HepG2 (cell line): ENCODE results near the gene LMAN2. TPM values are rescaled to one million over a fixed set of nuclear protein-coding genes. Genes with fewer than 3 reads are reported as not detected.

Experiments used
- FOXP4 ChIP-seq: sonication (generic); formaldehyde crosslinking; IDR thresholded peaks from 2 replicates; pipeline ENCODE4 v1.4.0; 2020; ENCODE audit warnings: missing genetic modification reagents
- MYPOP ChIP-seq: sonication (generic); formaldehyde crosslinking; IDR thresholded peaks from 2 replicates; pipeline ENCODE4 v1.8.1; 2023; ENCODE audit warnings: mild to moderate bottlenecking, moderate library complexity, missing genetic modification reagents
- PHF20 ChIP-seq: sonication (generic); formaldehyde crosslinking; IDR thresholded peaks from 2 replicates; pipeline ENCODE4 v1.5.0; 2020; ENCODE audit warnings: mild to moderate bottlenecking, missing genetic modification reagents
- RAD21 ChIP-seq: fragments of 450-650 bp; formaldehyde crosslinking; IDR thresholded peaks from 2 replicates; pipeline ENCODE4 v1.5.0; 2020; ENCODE audit warnings: mild to moderate bottlenecking
- RBM39 ChIP-seq: fragments of 200-400 bp; formaldehyde crosslinking; IDR thresholded peaks from one replicate; pipeline ENCODE4 v1.6.1; 2018; ENCODE audit warnings: antibody characterized with exemption, mild to moderate bottlenecking, low read depth, low read length; ENCODE audit not compliant: poor library complexity, severe bottlenecking
- TFDP2 ChIP-seq: sonication (generic); formaldehyde crosslinking; IDR thresholded peaks from 2 replicates; pipeline ENCODE4 v1.4.0; 2020; ENCODE audit warnings: missing genetic modification reagents
- YEATS2 ChIP-seq: sonication (generic); formaldehyde crosslinking; IDR thresholded peaks from 2 replicates; pipeline ENCODE4 v1.4.0; 2020; ENCODE audit warnings: missing genetic modification reagents, borderline replicate concordance
- ZNF20 ChIP-seq: sonication (generic); formaldehyde crosslinking; IDR thresholded peaks from 2 replicates; pipeline ENCODE4 v1.4.0; 2020; ENCODE audit warnings: mild to moderate bottlenecking, moderate library complexity, missing genetic modification reagents
- ZNF318 ChIP-seq: sonication (generic); formaldehyde crosslinking; IDR thresholded peaks from 2 replicates; pipeline ENCODE4 v1.4.0; 2020; ENCODE audit warnings: mild to moderate bottlenecking, missing genetic modification reagents
- ZNF503 ChIP-seq: sonication (generic); formaldehyde crosslinking; IDR thresholded peaks from 2 replicates; pipeline ENCODE4 v1.4.0; 2020; ENCODE audit warnings: missing genetic modification reagents
- polyA plus RNA-seq, 8 experiments: library from polyadenylated mRNA; depleted of rRNA in 3 of 8; stranded (reverse) in 7 of 8; unstranded in 1 of 8; fragments of >200 nt; fragmentation: Illumina TruSeq in 4 of 8; extraction: Trizol in 4 of 8; gene quantifications; 2 replicates each; pipeline versions ENCODE4 v1.2.1 to v1.2.3, GENCODE V29; 2011 to 2016; ENCODE audit warnings: low read depth in 4 of 8, missing spikeins in 1 of 8, mixed read lengths in 1 of 8; ENCODE audit not compliant: insufficient read depth in 1 of 8
- total RNA-seq, 5 experiments: library from RNA; depleted of rRNA; stranded (reverse); fragments of >200 nt; fragmentation: Illumina TruSeq; extraction: Trizol; gene quantifications; 2 replicates each; pipeline ENCODE4 v1.2.3, GENCODE V29; 2016; ENCODE audit warnings: low read depth in 1 of 5

Gene LMAN2
- total and polyA plus RNA-seq, 2 of the 13 experiments (the other 11 are each of a cell fraction or from before 2014, with no cell fraction given), result 191 to 197 TPM

- TF ChIP-seq ZNF318 (CRISPR knock-in tag) (0 out of 2 replicates have a peak, but pooled peaks have one; percentile 62), ZNF503 (CRISPR knock-in tag) (no peak; the same call in 1 of the 2 replicates), TFDP2 (no peak; the same call in 1 of the 2 replicates), FOXP4 (CRISPR knock-in tag) (0 out of 2 replicates have a peak, but pooled peaks have one; percentile 15), RAD21 (0 out of 2 replicates have a peak, but pooled peaks have one; percentile 17), MYPOP (peak; percentile 94), PHF20 (CRISPR knock-in tag) (peak; percentile 83), YEATS2 (peak; percentile 58; the same call in 1 of the 2 replicates), ZNF20 (no peak), RBM39 (no peak)
These were observed 48.1 kb downstream of the LMAN2 start, which contains the start of the genes PRELID1 and RAB24 (continued) for GRCh38 chr5:177303121-177303924.
